ENCODE data around the gene PTTG1IP. TPM values are rescaled to one million over a fixed set of nuclear protein-coding genes. Genes with fewer than 3 reads are reported as not detected.
A peak's percentile ranks its signal among the peaks of the same experiment; 100 is the strongest.

PTTG1IP gene
- total RNA-seq, 6 experiments from 2014 or later, result 241 to 290 (median 277) TPM

DNA sequence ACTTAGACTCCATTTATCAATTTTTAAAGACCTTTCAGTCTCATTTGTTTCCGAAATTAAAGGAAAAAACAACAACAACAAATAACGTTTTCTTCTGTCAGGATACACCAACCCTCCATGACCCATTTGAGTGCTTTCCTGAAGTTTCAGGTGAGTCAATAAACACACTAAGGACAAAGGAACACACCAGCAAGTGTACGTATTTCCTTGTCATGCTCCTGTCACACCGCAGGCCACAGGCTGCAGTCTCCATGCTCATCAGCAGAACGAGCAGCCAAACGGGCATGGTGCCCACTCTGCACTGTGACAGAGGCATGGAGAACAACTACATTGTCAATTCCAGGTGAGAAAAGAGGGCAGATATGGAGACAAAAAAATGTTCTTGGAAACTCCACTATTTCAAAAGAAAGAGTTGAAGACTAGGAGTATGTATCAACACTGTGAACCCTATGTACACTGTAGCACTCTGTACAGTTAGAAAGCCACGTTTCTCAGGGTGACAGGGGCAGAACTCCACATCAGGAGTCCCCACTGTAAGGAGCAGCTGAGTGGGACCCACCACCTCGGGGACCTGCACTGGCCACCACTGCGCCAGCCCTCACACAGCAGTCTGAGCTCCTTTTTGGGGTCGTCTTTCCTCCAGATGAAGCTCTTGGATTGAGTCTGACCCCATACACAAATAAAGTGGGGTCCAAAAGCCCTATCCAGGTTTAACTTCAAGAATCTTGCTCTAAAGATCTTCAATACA lies 2.6 kb downstream of the PTTG1IP start:
- H3K27ac Mint-ChIP-seq, result peak overlapping the region; percentile 93
- peak; percentile 21 for DNase-seq

DNA sequence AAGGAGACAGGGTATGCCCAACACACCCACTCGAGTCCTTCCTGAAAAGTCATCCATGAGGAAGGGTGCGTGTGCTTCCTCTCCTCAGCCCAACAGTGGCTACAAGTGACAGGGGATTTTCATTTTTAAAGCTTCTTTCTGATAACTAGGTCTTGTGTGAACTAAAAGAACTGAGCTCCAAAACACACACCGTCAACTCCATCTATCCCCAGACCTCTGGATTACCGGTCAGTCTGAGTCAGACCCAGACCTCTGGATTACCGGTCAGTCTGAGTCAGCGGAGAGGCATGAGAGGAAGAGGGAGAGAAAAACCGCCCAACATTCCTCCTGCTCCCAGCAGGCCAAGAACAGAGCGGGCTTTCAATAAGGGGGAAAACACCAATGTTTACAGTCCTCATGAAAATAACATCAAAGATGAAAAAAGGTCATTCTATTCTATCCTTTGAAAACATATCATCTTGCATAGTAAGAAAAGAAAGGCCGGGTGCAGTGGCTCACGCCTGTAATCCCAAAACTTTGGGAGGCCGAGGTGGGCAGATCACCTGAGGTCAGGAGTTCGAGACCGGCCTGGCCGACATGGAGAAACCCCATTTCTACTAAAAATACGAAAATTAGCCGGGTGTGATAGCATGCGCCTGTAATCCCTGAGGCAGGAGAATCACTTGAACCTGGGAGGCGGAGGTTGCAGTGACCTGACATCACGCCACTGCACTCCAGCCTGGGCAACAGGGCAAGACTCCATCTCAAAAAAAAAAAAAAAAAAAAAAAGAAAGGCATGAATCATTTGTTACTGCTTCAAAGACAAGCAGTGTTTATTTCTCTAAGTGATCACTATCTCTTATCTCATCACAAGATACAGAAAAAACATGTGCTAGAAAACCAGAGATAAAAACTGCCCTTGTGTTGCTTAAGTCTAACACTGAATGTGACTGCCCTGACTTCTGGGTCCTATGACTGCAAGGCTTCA lies 3.4 kb downstream of the PTTG1IP start:
- peaks cover 16% of the 10 kb centered on the region for H3K36me3 Mint-ChIP-seq (ENCODE audit: low read depth)
- no peaks in the 10 kb centered on the region; the same call in 1 of the 2 replicates for H3K27me3 Mint-ChIP-seq (ENCODE audit: insufficient read depth)
- peak overlapping the region; percentile 96 for H3K4me3 Mint-ChIP-seq
- peak; percentile 96 for DNase-seq
- H3K27ac Mint-ChIP-seq, result peak overlapping the region; percentile 93
- peaks cover 85% of the 10 kb centered on the region for H3K4me1 Mint-ChIP-seq (ENCODE audit: low read depth)
- TF ChIP-seq, protein P1, sequence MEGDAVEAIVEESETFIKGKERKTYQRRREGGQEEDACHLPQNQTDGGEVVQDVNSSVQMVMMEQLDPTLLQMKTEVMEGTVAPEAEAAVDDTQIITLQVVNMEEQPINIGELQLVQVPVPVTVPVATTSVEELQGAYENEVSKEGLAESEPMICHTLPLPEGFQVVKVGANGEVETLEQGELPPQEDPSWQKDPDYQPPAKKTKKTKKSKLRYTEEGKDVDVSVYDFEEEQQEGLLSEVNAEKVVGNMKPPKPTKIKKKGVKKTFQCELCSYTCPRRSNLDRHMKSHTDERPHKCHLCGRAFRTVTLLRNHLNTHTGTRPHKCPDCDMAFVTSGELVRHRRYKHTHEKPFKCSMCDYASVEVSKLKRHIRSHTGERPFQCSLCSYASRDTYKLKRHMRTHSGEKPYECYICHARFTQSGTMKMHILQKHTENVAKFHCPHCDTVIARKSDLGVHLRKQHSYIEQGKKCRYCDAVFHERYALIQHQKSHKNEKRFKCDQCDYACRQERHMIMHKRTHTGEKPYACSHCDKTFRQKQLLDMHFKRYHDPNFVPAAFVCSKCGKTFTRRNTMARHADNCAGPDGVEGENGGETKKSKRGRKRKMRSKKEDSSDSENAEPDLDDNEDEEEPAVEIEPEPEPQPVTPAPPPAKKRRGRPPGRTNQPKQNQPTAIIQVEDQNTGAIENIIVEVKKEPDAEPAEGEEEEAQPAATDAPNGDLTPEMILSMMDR (IDR thresholded peaks at IDR 0.05), result no peak
- no peaks in the 10 kb centered on the region for H3K9me3 Mint-ChIP-seq

More for the DNA sequence above, 2.6 kb downstream of the PTTG1IP start:
- peaks cover 85% of the 10 kb centered on the region for H3K4me1 Mint-ChIP-seq (ENCODE audit: low read depth)
- TF ChIP-seq, protein P1 (IDR thresholded peaks at IDR 0.05), result no peak
- H3K27me3 Mint-ChIP-seq (ENCODE audit: insufficient read depth), result no peaks in the 10 kb centered on the region; the same call in 1 of the 2 replicates
- H3K36me3 Mint-ChIP-seq (ENCODE audit: low read depth), result peaks cover 13% of the 10 kb centered on the region; the same call in 1 of the 2 replicates
- H3K4me3 Mint-ChIP-seq, result peak overlapping the region; percentile 96
- no peaks in the 10 kb centered on the region for H3K9me3 Mint-ChIP-seq

DNA sequence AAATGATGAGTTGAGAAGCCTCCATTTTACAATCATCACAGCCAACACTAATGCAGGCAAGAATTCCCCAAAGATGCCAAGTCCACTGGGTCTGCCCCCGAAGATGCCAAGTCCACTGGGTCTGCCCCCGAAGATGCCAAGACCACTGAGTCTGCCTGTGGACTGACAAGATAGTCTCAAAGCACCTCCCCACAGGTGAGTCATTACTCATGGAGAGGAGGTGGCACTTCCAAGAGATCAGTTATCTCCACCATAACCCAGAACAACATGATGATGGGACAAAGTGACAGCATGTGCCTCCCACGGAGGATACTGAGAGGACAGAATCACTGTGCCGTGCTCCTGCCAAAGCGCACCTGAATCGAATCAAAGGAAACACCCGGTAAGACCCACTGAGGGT lies 4.8 kb downstream of the PTTG1IP start:
- peaks cover 79% of the 10 kb centered on the region for H3K4me1 Mint-ChIP-seq (ENCODE audit: low read depth)

GRCh38 chr21:44867999-44868700 lies 5.3 kb downstream of the PTTG1IP start:
- Mint-ChIP-seq H3K27me3 (ENCODE audit: insufficient read depth) (no peaks in the 10 kb centered on the region; the same call in 1 of the 2 replicates), H3K4me3 (peak overlapping the region; percentile 61), H3K36me3 (ENCODE audit: low read depth) (peaks cover 19% of the 10 kb centered on the region), H3K9me3 (no peaks in the 10 kb centered on the region), H3K4me1 (ENCODE audit: low read depth) (peaks cover 79% of the 10 kb centered on the region), H3K27ac (peak overlapping the region; percentile 93)
- no peak for DNase-seq
- TF ChIP-seq, protein P1 (IDR thresholded peaks at IDR 0.05), result no peak

More for the DNA sequence above, 4.8 kb downstream of the PTTG1IP start:
- Mint-ChIP-seq H3K27me3 (ENCODE audit: insufficient read depth) (no peaks in the 10 kb centered on the region; the same call in 1 of the 2 replicates), H3K36me3 (ENCODE audit: low read depth) (peaks cover 19% of the 10 kb centered on the region), H3K4me3 (peak overlapping the region; percentile 61), H3K27ac (peak overlapping the region; percentile 93), H3K9me3 (no peaks in the 10 kb centered on the region)
- no peak for DNase-seq
- TF ChIP-seq, protein P1 (IDR thresholded peaks at IDR 0.05), result no peak

GRCh38 chr21:44867464-44867863 lies 6.0 kb downstream of the PTTG1IP start:
- H3K36me3 Mint-ChIP-seq (ENCODE audit: low read depth), result peaks cover 19% of the 10 kb centered on the region
- H3K4me3 Mint-ChIP-seq, result no peak overlapping the region
- no peak overlapping the region; the same call in 1 of the 2 replicates for H3K27ac Mint-ChIP-seq
- H3K4me1 Mint-ChIP-seq (ENCODE audit: low read depth), result peaks cover 75% of the 10 kb centered on the region
- H3K27me3 Mint-ChIP-seq (ENCODE audit: insufficient read depth), result no peaks in the 10 kb centered on the region; the same call in 1 of the 2 replicates
- H3K9me3 Mint-ChIP-seq, result no peaks in the 10 kb centered on the region
- TF ChIP-seq, protein P1 (IDR thresholded peaks at IDR 0.05), result no peak
- DNase-seq, result no peak
